ENCODE measurements around the gene FAM200B. TPM values are rescaled to one million over a fixed set of nuclear protein-coding genes. Genes with fewer than 3 reads are reported as not detected.
A peak's percentile ranks its signal among the peaks of the same experiment; 100 is the strongest.

FAM200B gene
- total and polyA plus RNA-seq, 2 experiments from 2014 or later, result 38.2 to 65.9 TPM

GRCh38 chr4:15696866-15697265 lies 15.2 kb downstream of the FAM200B start:
- Histone ChIP-seq H3K4me3 (no peak overlapping the region), H3K4me1 (ENCODE audit: low read depth) (no peaks in the 10 kb centered on the region), H3K36me3 (no peaks in the 10 kb centered on the region), H3K9me3 (ENCODE audit: low read depth) (no peaks in the 10 kb centered on the region), H3K27me3 (no peaks in the 10 kb centered on the region), H3K27ac (no peak overlapping the region)
- no peak for TF ChIP-seq CTCF (IDR thresholded peaks at IDR 0.05; ENCODE audit: low read depth, low read length)
- DNase-seq (ENCODE audit: low read depth in 1 of 2, low spot score in 1 of 2), result no peak

- DNase-seq (ENCODE audit: low read depth in 1 of 2, low spot score in 1 of 2), result peak in 1 of 2 donors; percentile 77
- TF ChIP-seq CTCF (IDR thresholded peaks at IDR 0.05; ENCODE audit: low read depth, low read length), result no peak
- peak within 1 kb of the TSS; percentile 15 for H3K4me3 ChIP-seq
Observed at GRCh38 chr4:15702941-15703403, 21.3 kb downstream of the FAM200B start, which contains the start of gene BST1. Gene BST1, plus strand, starts transcription at chr4:15703065. Its CDS starts 80 bp downstream, at chr4:15703145.

GRCh38 chr4:15703439-15703838 lies 21.8 kb downstream of the FAM200B start:
- no peak for TF ChIP-seq CTCF (IDR thresholded peaks at IDR 0.05; ENCODE audit: low read depth, low read length)
- Histone ChIP-seq H3K36me3 (no peaks in the 10 kb centered on the region), H3K27ac (no peak overlapping the region), H3K9me3 (ENCODE audit: low read depth) (no peaks in the 10 kb centered on the region), H3K27me3 (peaks cover 5% of the 10 kb centered on the region), H3K4me3 (no peak overlapping the region), H3K4me1 (ENCODE audit: low read depth) (peaks cover 17% of the 10 kb centered on the region)
- no peak for DNase-seq (ENCODE audit: low read depth in 1 of 2, low spot score in 1 of 2)

More at GRCh38 chr4:15702941-15703403, 21.3 kb downstream of the FAM200B start, which contains the start of gene BST1:
- peaks cover 5% of the 10 kb centered on the region for H3K27me3 ChIP-seq
- H3K4me1 ChIP-seq (ENCODE audit: low read depth), result peaks cover 17% of the 10 kb centered on the region
- no peak within 1 kb of the TSS for H3K27ac ChIP-seq
- H3K9me3 ChIP-seq (ENCODE audit: low read depth), result no peaks in the 10 kb centered on the region
- no peaks in the 10 kb centered on the region for H3K36me3 ChIP-seq

- no peak overlapping the region for H3K4me3 ChIP-seq
- H3K27ac ChIP-seq, result no peak overlapping the region
- no peak for DNase-seq (ENCODE audit: low read depth in 1 of 2, low spot score in 1 of 2)
- peaks cover 17% of the 10 kb centered on the region for H3K4me1 ChIP-seq (ENCODE audit: low read depth)
- H3K36me3 ChIP-seq, result no peaks in the 10 kb centered on the region
- H3K9me3 ChIP-seq (ENCODE audit: low read depth), result no peaks in the 10 kb centered on the region
- H3K27me3 ChIP-seq, result peaks cover 5% of the 10 kb centered on the region
- TF ChIP-seq CTCF (IDR thresholded peaks at IDR 0.05; ENCODE audit: low read depth, low read length), result no peak
Observed at GRCh38 chr4:15704129-15704528, 22.5 kb downstream of the FAM200B start.

GRCh38 chr4:15706646-15707362 lies 25.2 kb downstream of the FAM200B start:
- peak overlapping the region; percentile 17 for H3K27ac ChIP-seq
- no peaks in the 10 kb centered on the region for H3K36me3 ChIP-seq
- DNase-seq (ENCODE audit: low read depth in 1 of 2, low spot score in 1 of 2), result peak in 1 of 2 donors; percentile 20
- no peak for TF ChIP-seq CTCF (IDR thresholded peaks at IDR 0.05; ENCODE audit: low read depth, low read length)
- peaks cover 5% of the 10 kb centered on the region for H3K27me3 ChIP-seq
- peaks cover 17% of the 10 kb centered on the region for H3K4me1 ChIP-seq (ENCODE audit: low read depth)
- no peaks in the 10 kb centered on the region for H3K9me3 ChIP-seq (ENCODE audit: low read depth)
- H3K4me3 ChIP-seq, result no peak overlapping the region

Data from cardiac muscle cell (in vitro differentiated cells and primary cell).